ENCODE results near the gene CCDC91.

GRCh38 chr12:28144059-28144458 lies 46.2 kb upstream of the CCDC91 start:
- TF ChIP-seq CTCF (conservative IDR thresholded peaks at IDR 0.05; ENCODE audit: low read depth, low read length) (no peak), RAD21 (IDR thresholded peaks at IDR 0.05; ENCODE audit: low read length) (no peak), RCOR1 (IDR thresholded peaks at IDR 0.05; ENCODE audit: insufficient replicate concordance, low read length) (no peak), POLR2A (IDR thresholded peaks at IDR 0.05; ENCODE audit: low read depth, low read length) (no peak), SMC3 (IDR thresholded peaks at IDR 0.05; ENCODE audit: low read depth, low read length) (no peak), RFX5 (IDR thresholded peaks at IDR 0.05; ENCODE audit: low read depth, low read length) (no peak), USF2 (IDR thresholded peaks at IDR 0.05; ENCODE audit: low read depth, low read length) (no peak), MAZ (IDR thresholded peaks at IDR 0.05; ENCODE audit: borderline replicate concordance, low read depth, low read length) (no peak), CEBPB (IDR thresholded peaks at IDR 0.05; ENCODE audit: low read depth, low read length) (no peak), CHD1 (IDR thresholded peaks at IDR 0.05; ENCODE audit: low read depth, low read length) (no peak), NFE2L2 (IDR thresholded peaks at IDR 0.05; ENCODE audit: low read depth, low read length) (no peak)

Data from IMR-90 (cell line).